Kidney tubule cell (primary cell): Measurements from ENCODE around the gene RHCG.
A peak's percentile ranks its signal among the peaks of the same experiment; 100 is the strongest.

Experiments used
- DNase-seq: peaks from one replicate; pipeline ENCODE4 v3.0.0-alpha.2; 2018; ENCODE audit warnings: low spot score

Gene RHCG

DNA sequence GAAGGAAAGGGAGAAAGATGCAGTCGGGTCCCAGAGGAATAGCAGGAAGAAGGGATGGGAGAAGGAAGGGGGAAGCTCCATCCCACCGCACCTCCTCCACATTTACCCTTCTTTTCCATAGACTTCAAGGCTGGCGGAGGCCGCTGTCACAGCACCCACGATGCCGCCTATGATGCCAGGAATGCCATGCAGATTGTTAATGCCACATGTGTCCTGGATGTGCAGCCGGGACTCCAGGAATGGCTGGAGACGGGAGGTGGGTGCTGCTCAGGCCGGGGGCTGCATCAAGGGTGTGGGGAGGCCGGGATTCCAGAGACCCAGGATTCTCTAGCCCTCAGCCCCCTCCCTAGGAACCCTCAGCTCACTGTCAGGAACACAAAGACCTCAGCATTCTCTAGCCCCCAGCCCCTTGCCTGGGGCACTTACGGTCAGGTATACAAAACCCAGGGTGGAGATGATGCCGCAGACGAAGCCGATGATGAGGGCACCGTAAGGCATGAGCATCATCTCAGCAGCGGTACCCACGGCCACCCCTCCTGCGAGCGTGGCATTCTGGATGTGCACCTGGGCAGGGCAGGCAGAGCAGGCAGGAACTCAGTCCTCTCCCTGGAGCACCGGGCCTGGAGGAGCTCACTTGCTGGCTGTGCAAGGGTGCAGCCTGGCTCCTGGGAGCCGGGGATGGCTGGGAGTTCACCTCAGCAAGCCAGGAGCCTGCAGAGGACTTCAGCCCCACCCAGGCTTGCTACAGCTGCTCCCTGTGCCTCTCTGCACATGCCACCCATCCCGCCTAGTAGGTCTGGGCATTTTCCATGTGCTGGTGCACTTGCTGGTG lies 18.8 kb downstream of the RHCG start:
- no peak for DNase-seq

GRCh38 chr15:89475661-89476060 lies 20.7 kb downstream of the RHCG start:
- DNase-seq: no peak

DNA sequence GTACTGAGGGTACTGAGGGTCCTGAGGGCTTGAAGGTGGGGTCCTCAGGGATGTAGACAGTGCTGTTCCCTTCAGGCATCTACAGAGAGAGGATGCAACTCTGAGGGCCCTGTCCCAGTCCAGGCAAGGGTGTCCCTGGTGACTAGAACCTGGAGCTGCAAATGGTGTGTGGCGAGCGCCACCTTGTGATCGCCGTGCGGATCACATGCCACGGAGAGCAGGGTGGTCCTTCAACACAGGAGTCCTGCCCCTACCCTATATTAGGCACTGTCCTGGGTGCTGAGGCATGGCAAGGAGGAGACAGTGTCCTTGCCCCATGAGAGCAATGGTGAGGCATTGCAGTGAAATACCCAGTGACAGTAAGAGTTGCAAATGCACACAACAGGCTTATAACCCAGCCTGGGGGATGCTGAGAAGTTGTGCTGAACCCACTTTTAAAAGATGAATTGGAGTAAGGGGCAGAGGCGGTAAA lies 23.6 kb downstream of the RHCG start:
- DNase-seq: peak; percentile 64

- DNase-seq: no peak
Observed at GRCh38 chr15:89469426-89470096, 26.8 kb downstream of the RHCG start.

DNA sequence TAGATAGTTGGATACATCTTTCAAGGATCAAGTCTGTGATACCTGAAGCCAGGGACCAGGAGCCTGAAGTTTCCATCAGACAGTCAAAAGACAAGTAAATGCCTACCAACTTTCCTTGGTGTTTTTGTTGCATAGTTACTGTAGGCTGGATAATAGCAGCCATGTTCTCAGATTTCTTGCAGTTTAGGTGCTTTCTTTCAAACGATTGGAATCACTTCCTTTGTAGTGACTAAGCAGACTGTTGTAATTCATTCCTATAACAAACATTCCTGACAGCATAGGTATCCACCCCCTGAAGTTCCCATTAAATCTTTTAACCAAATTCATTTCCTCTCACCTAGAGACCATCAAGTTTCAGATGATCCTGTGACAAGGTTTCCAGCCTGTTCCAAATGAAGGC lies 27.6 kb downstream of the RHCG start:
- DNase-seq: peak; percentile 71

DNA sequence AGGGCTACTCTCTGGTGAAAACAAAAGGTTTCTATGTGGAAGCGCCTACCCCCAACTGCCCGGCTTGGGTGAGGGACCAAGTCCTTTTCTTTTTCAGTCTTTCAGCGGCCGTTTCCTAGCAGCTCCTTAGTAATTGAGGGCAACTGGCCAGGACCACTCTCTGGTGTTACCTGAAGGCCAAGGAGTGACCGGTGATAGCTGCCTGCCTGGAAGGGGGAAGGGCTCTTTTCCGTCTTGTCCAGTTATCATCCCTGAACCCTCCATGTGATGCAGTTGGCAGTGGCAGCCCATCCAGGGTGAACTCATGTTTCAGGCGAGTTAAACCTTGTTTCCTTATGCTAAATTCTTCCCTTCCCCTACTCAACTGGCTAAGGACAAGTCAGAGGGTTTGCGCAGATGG lies 33.3 kb downstream of the RHCG start:
- no peak for DNase-seq

DNA sequence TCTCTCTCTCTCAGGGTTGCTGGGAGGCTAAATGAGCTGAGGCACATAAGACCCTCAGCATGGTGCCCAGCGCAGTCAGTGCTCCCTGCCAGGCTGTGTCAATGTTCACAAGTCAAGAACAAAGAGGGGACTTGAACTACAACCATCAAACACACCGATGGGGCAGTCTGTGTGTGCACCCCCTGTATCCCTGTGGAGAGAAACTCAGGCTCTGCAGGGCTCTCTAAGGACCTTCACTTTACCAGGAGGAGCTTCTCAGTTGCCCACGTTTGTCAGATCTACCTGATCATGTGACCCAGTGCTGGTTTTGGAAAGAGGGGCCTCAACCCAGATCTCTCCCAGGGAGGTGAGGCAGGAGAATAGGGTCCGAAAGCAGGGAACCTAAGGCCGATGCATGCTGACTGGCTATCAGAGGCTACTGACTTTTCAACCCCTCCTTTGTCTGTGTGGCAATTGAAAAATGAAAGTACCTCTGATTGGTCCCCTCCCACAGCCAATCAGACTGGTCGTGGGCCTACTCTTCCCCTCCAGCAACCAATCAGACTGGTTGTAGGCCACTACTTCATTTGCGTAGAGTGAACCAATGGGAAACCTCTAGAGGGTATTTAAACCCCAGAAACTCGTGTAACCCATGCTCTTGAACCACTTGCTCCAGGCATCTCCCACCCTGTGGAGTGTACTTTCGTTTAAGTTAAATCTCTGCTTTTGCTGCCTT lies 34.0 kb downstream of the RHCG start:
- DNase-seq: no peak

GRCh38 chr15:89461386-89461785 lies 35.0 kb downstream of the RHCG start:
- no peak for DNase-seq

- DNase-seq: no peak
Observed at GRCh38 chr15:89460048-89460447, 36.3 kb downstream of the RHCG start.

DNA sequence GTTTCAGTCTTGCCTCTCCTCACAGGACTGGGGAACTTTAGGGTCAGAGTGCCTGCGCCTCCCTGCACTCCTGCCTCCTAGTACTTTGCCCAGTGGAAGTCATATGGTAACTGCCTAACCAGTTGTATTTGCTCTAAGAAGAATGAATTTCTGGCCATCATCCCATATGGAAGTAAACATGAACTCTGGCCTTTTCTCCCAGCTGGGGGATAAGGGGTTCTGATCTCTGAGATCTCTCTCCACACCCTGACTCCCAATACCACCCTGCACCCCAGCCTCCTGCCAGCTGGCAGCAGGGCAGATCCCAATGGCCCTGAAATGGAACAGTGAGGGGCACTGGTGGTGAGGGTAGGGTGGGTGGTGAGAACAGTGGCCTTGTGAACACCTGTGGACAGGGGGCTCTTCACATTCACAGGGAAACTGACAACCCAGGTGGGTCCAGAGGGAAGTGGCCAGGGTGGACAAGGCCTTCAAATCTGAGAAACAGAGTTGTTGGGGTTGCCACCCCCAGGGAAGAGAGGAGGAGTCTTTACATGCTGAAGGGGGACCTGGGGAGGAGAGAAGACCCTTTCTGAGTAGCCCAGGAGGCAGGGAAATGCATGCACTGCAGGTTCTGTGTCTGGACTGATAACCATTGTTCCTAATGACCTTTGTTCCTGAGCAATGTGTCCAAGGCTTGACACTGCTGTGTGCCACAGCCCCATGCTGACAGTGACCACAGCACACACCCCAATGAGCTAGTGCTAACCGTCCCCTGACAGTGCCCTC lies 36.9 kb downstream of the RHCG start:
- DNase-seq: no peak

DNA sequence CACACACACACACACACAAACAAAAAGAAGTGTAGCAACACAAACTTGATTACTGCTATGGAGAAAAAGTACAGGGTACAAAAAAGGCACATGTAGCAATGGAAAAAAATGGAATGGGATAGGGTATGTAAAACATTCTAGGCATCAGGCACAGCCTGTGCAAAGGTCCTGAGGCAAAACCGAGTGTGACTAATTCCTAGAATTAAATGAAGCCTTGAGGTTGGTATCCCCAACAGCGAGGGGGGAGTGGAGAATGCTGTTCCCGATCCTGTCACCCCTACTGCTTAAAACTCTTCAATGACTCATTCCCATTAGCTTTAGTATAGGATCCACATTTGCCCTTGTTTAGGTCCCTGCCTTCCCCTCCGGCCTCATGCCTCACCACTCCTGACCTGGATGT lies 37.9 kb downstream of the RHCG start:
- no peak for DNase-seq

DNA sequence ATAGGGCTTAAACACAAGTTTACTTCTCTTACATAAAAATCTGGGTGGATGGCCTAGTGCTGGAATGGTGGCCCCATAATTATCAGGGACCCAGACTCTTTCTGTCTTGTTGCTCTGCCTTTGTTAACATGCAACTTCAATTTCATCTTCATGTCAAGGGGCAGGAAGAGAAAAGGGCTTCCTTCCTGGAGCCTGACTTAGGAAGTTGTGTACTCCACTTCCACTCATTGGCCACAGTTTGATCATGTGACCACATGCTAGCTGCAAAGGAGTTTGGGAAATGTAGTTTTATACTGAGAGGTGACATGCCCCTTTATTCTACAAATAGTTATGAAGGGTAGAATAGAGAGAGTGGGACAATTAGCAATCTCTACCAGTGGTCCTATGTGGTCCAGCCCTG lies 39.3 kb downstream of the RHCG start:
- peak; percentile 41 for DNase-seq

DNA sequence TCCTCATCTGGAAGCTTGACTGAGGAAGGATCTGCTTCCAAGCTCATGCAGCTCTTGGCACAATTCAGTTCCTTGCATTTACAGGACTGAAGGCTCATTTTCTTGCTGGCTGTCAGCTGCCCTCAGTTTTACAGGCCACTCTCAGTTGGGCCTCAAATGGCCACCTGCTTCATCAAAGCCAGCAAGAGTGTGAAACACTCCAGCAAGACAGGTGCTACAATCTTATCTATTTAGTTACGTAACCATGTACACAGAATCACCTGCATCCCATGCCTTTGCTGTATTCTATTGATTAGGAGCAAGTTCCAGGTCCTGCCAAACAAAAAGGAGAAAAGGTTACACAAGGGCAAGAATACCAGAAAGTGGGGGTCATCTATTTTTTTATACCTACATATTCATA lies 40.8 kb downstream of the RHCG start:
- no peak for DNase-seq

DNA sequence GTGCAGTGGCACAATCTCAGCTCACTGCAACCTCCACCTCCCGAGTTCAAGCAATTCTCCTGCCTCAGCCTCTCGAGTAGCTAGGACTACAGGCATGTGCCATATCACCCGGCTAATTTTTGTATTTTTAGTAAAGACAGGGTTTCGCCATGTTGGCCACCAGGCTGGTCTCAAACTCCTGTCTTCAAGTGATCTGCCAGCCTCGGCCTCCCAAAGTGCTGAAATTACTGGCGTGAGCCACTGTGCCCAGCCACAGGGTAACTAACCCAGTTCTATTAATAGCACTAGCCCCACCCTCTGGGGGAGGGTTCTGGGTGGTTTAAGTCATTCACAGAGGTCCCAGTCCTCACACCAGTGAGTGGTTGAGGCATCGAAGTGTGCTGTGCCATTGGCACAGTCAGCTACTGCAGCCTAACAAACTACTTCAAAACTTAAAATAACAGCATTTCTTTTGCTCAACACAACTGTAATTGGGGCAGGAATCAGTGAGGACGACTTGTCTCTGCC lies 44.0 kb downstream of the RHCG start:
- no peak for DNase-seq

GRCh38 chr15:89451846-89452245 lies 44.5 kb downstream of the RHCG start:
- no peak for DNase-seq

DNA sequence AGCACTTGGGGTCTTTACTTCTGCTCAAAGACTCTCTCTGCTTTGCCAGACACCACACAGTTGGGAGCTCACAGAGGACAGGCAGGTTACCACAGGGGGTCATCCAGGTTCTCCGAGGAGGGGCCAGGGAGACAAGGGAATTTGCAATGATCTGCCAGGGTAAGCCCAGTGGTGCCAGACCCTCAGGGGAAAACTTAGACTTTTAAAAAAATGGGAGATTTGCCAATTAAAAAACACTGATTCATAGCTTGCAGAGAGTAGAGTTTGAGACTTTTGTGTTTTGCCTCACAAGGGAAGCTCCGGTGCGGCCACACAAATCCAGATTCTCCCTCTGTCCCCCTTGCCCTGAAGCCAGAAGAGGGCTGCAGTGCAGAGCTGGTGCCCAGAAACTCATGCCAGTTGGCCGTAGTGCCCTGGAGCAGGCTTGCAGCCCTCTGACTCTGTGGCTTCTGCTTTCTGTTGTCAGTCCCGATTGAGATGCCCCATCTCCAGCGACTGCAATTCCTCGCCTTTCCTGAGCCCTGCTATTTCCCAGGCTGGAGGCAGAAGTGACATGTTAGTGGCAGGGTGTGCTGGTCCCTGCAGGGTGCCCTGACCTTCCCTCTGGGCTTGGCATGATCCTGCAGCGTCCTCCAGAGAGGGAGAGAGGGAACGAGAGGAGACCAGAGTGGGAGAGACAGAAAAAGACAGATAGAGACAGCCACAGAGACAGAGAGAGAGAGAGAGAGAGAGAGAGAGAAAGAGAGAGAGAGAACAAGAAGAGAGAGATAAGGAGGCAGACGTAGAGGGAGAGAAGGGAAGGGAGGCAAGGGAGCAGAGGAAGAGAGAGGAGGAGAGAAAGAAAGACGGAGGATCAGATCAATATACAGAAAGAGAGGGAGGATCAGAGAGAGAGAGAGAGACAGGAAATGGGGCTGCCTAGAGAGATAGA lies 46.0 kb downstream of the RHCG start:
- DNase-seq: no peak

DNA sequence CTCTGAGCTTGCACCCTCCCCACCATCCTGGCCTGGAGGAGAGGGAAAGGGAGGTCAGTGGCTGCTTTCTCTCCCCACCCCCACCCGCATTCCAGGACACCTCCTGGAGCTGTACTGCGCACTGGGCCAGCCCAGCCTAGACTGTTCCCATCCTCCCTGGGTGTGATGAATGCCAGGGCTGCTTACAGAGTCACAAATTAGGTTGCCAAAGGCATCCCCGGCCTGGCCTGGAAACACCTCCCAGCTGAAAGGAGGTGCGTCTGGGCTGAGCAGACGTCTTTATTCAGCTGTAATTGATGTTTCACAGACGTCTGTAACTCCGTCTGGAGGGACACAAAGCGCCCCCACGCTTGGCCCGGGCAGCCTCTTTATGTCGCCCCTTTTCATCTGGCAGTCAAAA lies 47.6 kb downstream of the RHCG start:
- DNase-seq: no peak

GRCh38 chr15:89447676-89448075 lies 48.7 kb downstream of the RHCG start:
- DNase-seq: no peak

DNA sequence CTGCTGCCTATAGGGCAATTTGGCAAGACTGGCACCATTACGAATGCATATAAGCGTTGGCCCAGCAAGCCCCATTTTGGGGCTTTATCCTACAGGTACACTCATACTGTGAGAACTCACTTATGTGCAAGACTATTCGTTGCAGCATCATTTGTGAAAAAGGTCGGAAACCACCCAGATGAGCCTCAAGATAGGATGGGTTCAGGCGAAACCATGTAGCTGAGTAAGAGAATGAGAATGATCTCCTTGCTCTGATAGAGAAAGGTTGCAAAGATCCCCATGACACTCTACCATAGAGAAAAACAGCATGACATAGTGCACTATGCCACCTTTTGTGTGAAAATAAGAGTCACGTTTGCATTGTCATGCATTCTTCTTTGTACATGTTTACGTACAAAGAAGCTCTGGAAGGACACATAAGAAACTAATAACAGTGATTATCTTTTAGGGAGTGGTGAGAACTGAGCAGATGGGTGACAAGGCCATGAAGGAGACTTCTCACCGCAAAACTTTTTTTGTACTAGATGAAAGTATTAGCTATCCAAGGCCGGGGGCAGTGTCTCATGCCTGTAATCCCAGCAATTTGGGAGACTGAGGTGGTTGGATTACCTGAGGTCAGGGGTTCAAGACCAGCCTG lies 50.0 kb downstream of the RHCG start:
- no peak for DNase-seq

- DNase-seq: no peak
Observed at GRCh38 chr15:89445518-89445917, 50.9 kb downstream of the RHCG start.
